Thyroid gland (tissue), 4 donors: ENCODE data around the gene DNAH8.

Source experiments
- POLR2A ChIP-seq, 2 donors: fragments of 450-650 bp; IDR thresholded peaks; one replicate each; pipeline ENCODE4 v1.6.1; 2017; ENCODE audit warnings: antibody characterized with exemption in 2 of 2, mild to moderate bottlenecking in 2 of 2, moderate library complexity in 1 of 2
- TF ChIP-seq, protein P1 (sequence below), 6 experiments: fragments of 200-600 bp in 3 of 6; fragments of 450-650 bp in 3 of 6; sonication (generic) in 3 of 6; IDR thresholded peaks; one replicate each; pipeline ENCODE4 v1.5.1; 2016 to 2019; ENCODE audit warnings: antibody characterized with exemption in 6 of 6, mild to moderate bottlenecking in 2 of 6, inconsistent platforms in 1 of 6, moderate library complexity in 1 of 6

DNA sequence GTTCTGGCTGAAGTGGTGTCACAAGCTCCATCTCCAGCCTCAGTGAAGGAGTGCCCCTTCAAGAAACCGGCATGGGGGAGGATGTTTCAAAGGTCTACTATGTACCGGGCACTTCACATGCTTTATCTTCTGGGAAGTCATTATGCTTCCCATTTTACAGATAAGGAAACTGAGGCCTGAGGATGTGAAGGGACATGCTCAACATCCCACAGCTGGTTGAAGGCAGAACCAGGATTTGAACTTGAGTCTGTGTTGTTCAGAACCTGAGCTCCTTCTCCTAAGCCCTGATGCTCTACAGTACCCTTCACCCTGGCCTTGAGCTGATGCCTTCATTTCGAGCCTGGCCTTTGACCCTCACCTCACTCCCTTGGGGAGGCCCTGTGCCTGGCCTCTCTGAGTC is 346.5 kb downstream of the DNAH8 start:
- TF ChIP-seq, protein P1, sequence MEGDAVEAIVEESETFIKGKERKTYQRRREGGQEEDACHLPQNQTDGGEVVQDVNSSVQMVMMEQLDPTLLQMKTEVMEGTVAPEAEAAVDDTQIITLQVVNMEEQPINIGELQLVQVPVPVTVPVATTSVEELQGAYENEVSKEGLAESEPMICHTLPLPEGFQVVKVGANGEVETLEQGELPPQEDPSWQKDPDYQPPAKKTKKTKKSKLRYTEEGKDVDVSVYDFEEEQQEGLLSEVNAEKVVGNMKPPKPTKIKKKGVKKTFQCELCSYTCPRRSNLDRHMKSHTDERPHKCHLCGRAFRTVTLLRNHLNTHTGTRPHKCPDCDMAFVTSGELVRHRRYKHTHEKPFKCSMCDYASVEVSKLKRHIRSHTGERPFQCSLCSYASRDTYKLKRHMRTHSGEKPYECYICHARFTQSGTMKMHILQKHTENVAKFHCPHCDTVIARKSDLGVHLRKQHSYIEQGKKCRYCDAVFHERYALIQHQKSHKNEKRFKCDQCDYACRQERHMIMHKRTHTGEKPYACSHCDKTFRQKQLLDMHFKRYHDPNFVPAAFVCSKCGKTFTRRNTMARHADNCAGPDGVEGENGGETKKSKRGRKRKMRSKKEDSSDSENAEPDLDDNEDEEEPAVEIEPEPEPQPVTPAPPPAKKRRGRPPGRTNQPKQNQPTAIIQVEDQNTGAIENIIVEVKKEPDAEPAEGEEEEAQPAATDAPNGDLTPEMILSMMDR (IDR thresholded peaks at IDR 0.05) = no peak
- TF ChIP-seq POLR2A (IDR thresholded peaks at IDR 0.05) = no peak
